Calu3 (cell line): ENCODE measurements around the gene PCDHA2. TPM values are rescaled to one million over a fixed set of nuclear protein-coding genes. Genes with fewer than 3 reads are reported as not detected.
A peak's percentile ranks its signal among the peaks of the same experiment; 100 is the strongest.
"Not testable (repeated sequence)": the region's sequence is repeated elsewhere in the genome, so short reads cannot be mapped to it uniquely, and the experiment has no call there.

Experiments used
- BruUV-seq: library from RNA; stranded (reverse); fragments of 400-500 nt; replicated peaks from 2 replicates; lab custom pipeline; 2021; lab: Mats Ljungman, UMichigan
- CTCF ChIA-PET: fragments of 300-600 bp; sonication (Branson Sonifier 250); formaldehyde crosslinking; loops from one replicate; lab custom pipeline; 2022; ENCODE audit warnings: antibody characterized with exemption; lab: Charles Lee
- DNase-seq: peaks from one replicate; pipeline ENCODE4 v3.0.0; 2022
- H3K27ac Mint-ChIP-seq: one replicate; pipeline ENCODE4 v1.8.0; 2022; ENCODE audit warnings: mixed read lengths; ENCODE audit not compliant: unreplicated experiment
- H3K27me3 Mint-ChIP-seq: one replicate; pipeline ENCODE4 v1.8.0; 2022; ENCODE audit warnings: mixed read lengths; ENCODE audit not compliant: unreplicated experiment
- H3K36me3 Mint-ChIP-seq: one replicate; pipeline ENCODE4 v1.8.0; 2022; ENCODE audit warnings: mild to moderate bottlenecking, moderate library complexity, mixed read lengths; ENCODE audit not compliant: insufficient read depth, unreplicated experiment
- H3K4me1 Mint-ChIP-seq: one replicate; pipeline ENCODE4 v1.8.0; 2022; ENCODE audit warnings: mild to moderate bottlenecking, low read depth, mixed read lengths; ENCODE audit not compliant: unreplicated experiment
- H3K4me3 Mint-ChIP-seq: one replicate; pipeline ENCODE4 v1.8.0; 2022; ENCODE audit warnings: mild to moderate bottlenecking, low read depth, moderate library complexity, mixed read lengths; ENCODE audit not compliant: unreplicated experiment
- H3K9me3 Mint-ChIP-seq: one replicate; pipeline ENCODE4 v1.8.0; 2022; ENCODE audit warnings: low read depth, mixed read lengths; ENCODE audit not compliant: unreplicated experiment
- intact Hi-C: fragments of 100-400 bp; cut with micrococcal nuclease; formaldehyde crosslinking; loops from one replicate; pipeline ENCODE4 v1.10.0; 2022; ENCODE audit not compliant: unreplicated experiment
- total RNA-seq: library from RNA; stranded (reverse); gene quantifications from 2 replicates; pipeline ENCODE4 v1.2.3, GENCODE V29; 2022
- TF ChIP-seq, protein P1 (sequence below): fragments of 200-600 bp; IDR thresholded peaks from one replicate; pipeline ENCODE4 v1.8.0; 2022; ENCODE audit warnings: antibody characterized with exemption; ENCODE audit not compliant: unreplicated experiment

Gene PCDHA2
- total RNA-seq, 1 experiment from 2014 or later: 0.19 TPM

DNA sequence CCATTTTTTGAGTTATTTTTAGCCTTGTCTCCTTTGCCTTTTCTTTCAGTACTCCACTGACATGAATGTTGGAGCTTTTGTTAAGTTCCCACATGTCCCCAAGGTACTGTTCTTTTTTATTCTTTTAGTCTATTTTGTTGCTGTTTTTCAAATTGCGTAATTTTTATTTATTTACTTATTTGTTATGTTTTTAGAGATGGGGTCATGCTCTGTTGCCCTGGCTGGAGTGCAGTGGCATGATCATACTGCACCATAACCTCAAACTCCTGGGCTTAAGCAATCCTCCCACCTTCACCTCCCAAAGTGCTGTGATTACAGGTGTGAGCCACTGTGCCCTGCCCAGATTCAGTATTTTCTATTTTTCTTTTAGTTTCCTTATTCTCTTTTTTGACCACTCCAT lies 14.1 kb upstream of the PCDHA2 start:
- H3K4me1 Mint-ChIP-seq: no peaks in the 10 kb centered on the region
- H3K27ac Mint-ChIP-seq: no peak overlapping the region
- H3K27me3 Mint-ChIP-seq: no peaks in the 10 kb centered on the region
- CTCF ChIA-PET: no interaction called here
- no peak for DNase-seq
- peaks cover 24% of the 10 kb centered on the region for H3K9me3 Mint-ChIP-seq
- H3K36me3 Mint-ChIP-seq: no peaks in the 10 kb centered on the region
- no peak overlapping the region for H3K4me3 Mint-ChIP-seq
- no TSS peak for BruUV-seq
- intact Hi-C loops: no loop called here
- TF ChIP-seq, protein P1, sequence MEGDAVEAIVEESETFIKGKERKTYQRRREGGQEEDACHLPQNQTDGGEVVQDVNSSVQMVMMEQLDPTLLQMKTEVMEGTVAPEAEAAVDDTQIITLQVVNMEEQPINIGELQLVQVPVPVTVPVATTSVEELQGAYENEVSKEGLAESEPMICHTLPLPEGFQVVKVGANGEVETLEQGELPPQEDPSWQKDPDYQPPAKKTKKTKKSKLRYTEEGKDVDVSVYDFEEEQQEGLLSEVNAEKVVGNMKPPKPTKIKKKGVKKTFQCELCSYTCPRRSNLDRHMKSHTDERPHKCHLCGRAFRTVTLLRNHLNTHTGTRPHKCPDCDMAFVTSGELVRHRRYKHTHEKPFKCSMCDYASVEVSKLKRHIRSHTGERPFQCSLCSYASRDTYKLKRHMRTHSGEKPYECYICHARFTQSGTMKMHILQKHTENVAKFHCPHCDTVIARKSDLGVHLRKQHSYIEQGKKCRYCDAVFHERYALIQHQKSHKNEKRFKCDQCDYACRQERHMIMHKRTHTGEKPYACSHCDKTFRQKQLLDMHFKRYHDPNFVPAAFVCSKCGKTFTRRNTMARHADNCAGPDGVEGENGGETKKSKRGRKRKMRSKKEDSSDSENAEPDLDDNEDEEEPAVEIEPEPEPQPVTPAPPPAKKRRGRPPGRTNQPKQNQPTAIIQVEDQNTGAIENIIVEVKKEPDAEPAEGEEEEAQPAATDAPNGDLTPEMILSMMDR: no peak

DNA sequence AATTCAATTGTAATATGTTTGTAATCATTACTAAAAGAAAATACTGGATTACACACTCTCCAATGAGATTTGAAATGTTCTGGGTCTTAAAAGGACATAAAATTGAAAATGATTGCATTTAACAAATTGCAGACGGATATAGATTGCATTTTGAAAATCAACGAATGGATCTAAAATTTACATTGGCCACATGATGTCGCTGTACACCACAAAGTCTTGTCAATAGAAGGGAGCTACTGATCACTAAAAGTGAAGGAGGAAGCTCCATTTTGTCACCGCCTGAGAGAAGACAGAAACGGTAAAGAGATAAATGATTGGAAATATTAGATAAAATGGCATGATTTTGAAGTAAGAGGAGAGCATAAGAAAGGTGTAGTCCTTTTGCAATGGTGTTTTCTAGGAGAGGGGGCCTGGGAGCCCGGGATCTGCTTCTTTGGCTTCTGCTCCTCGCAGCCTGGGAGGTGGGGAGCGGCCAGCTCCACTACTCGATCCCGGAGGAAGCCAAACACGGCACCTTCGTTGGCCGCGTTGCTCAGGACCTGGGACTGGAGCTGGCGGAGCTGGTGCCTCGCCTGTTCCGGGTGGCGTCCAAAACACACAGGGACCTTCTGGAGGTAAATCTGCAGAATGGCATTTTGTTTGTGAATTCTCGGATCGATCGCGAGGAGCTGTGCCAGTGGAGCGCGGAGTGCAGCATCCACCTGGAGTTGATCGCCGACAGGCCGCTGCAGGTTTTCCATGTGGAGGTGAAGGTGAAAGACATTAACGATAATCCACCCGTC lies 8.6 kb upstream of the PCDHA2 start, which contains the start of gene PCDHA1:
TSS of gene PCDHA1 (plus strand) at position 236 of the 782 bp plus-strand sequence.
- peak within 1 kb of the TSS; percentile 56 for H3K4me3 Mint-ChIP-seq
- DNase-seq: peak; percentile 23
- intact Hi-C loops: loop anchor here (1.0 kb wide), 1 partner anchor 255 kb away; no protein-coding TSS in a partner anchor

DNA sequence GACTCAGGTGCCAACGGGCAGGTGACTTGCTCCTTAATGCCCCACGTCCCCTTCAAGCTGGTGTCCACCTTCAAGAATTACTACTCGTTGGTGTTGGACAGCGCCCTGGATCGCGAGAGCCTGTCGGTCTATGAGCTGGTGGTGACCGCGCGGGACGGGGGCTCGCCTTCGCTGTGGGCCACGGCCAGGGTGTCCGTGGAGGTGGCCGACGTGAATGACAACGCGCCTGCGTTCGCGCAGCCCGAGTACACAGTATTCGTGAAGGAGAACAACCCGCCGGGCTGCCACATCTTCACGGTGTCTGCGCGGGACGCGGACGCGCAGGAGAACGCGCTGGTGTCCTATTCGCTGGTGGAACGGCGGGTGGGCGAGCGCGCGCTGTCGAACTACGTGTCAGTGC lies 7.2 kb upstream of the PCDHA2 start:
- H3K4me1 Mint-ChIP-seq, H3K27ac Mint-ChIP-seq, H3K9me3 Mint-ChIP-seq, DNase-seq, intact Hi-C loops, H3K36me3 Mint-ChIP-seq, H3K4me3 Mint-ChIP-seq, H3K27me3 Mint-ChIP-seq, CTCF ChIA-PET, BruUV-seq: not testable (repeated sequence)

More for the DNA sequence above, 8.6 kb upstream of the PCDHA2 start, which contains the start of gene PCDHA1:
- H3K36me3 Mint-ChIP-seq: peaks cover 4% of the 10 kb centered on the region
- CTCF ChIA-PET: interaction anchor here (0.7 to 1.7 kb wide), 9 partner anchors 60 to 778 kb away, joined by 3 to 15 read pairs (median 4); partner anchors contain the start of genes PCDHGA9 and PCDHGC3
- H3K9me3 Mint-ChIP-seq: peaks cover 7% of the 10 kb centered on the region
- no peaks in the 10 kb centered on the region for H3K4me1 Mint-ChIP-seq
- TF ChIP-seq, protein P1: no peak
- no TSS peak for BruUV-seq
- H3K27ac Mint-ChIP-seq: no peak within 1 kb of the TSS
- no peaks in the 10 kb centered on the region for H3K27me3 Mint-ChIP-seq

DNA sequence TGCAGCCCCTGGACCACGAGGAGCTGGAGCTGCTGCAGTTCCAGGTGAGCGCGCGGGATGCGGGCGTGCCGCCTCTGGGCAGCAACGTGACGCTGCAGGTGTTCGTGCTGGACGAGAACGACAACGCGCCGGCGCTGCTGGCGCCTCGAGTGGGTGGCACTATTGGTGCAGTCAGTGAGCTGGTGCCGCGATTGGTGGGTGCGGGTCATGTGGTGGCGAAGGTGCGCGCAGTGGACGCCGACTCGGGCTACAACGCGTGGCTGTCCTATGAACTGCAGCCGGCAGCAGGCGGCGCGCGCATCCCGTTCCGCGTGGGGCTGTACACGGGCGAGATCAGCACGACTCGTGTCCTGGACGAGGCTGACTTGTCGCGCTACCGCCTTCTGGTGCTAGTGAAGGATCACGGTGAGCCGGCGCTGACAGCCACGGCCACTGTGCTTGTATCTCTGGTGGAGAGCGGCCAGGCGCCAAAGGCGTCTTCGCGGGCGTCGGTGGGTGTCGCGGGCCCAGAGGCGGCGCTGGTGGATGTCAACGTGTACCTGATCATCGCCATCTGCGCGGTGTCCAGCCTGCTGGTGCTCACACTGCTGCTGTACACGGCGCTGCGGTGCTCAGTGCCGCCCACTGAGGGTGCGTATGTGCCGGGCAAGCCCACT lies 6.7 kb upstream of the PCDHA2 start:
- H3K9me3 Mint-ChIP-seq, BruUV-seq, intact Hi-C loops, H3K4me1 Mint-ChIP-seq, H3K27me3 Mint-ChIP-seq, DNase-seq, H3K27ac Mint-ChIP-seq, H3K36me3 Mint-ChIP-seq, CTCF ChIA-PET, H3K4me3 Mint-ChIP-seq: not testable (repeated sequence)

DNA sequence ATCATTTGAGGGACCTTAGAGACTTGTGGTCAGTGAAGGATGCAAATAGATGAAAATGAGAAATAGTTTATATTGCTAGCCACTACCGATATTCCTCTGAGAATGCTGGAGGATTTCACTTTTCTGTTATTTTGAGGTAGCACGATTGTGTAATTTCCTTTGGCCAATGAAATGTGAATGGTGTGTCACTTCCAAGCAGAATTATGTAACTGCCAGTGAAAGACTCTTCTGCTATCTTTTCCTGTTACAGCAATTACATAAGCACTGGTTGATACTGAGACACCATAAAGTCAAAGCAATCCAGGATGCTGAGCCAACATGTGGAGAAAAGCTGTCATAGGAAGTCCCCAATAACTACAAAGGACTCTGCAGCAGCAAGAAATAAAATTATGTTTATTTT lies 3.6 kb upstream of the PCDHA2 start:
- TF ChIP-seq, protein P1: no peak
- H3K4me3 Mint-ChIP-seq: no peak overlapping the region
- intact Hi-C loops: no loop called here
- CTCF ChIA-PET: no interaction called here
- no peaks in the 10 kb centered on the region for H3K4me1 Mint-ChIP-seq
- DNase-seq: no peak
- H3K27me3 Mint-ChIP-seq: no peaks in the 10 kb centered on the region
- H3K27ac Mint-ChIP-seq: no peak overlapping the region
- H3K36me3 Mint-ChIP-seq: peaks cover 2% of the 10 kb centered on the region
- H3K9me3 Mint-ChIP-seq: peaks cover 12% of the 10 kb centered on the region
- BruUV-seq: no TSS peak
